Mesenchymal stem cell (in vitro differentiated cells and primary cell): ENCODE measurements around the gene RBP4.

Experiments used
- DNase-seq: peaks from one replicate; pipeline ENCODE4 v3.0.0-alpha.2; 2013
- H2AFZ ChIP-seq: one replicate; pipeline ENCODE4 v1.6.1; 2013; ENCODE audit warnings: low read depth, mild to moderate bottlenecking, control low read depth, inconsistent platforms, low read length, moderate library complexity
- H2AK5ac ChIP-seq: 2 replicates; pipeline ENCODE4 v1.6.1; 2013; ENCODE audit warnings: low read length, moderate library complexity, mild to moderate bottlenecking, inconsistent platforms; ENCODE audit not compliant: severe bottlenecking
- H2BK120ac ChIP-seq: one replicate; pipeline ENCODE4 v1.6.1; 2013; ENCODE audit warnings: low read depth, mild to moderate bottlenecking, inconsistent platforms, low read length, moderate library complexity
- H2BK12ac ChIP-seq, 2 experiments: one replicate each; pipeline ENCODE4 v1.6.1; 2013; ENCODE audit warnings: inconsistent platforms in 2 of 2, low read length in 2 of 2, mild to moderate bottlenecking in 2 of 2, moderate library complexity in 2 of 2, control low read depth in 1 of 2
- H2BK15ac ChIP-seq: one replicate; pipeline ENCODE4 v1.6.1; 2013; ENCODE audit warnings: mild to moderate bottlenecking, low read depth, inconsistent platforms; ENCODE audit not compliant: poor library complexity, severe bottlenecking
- H2BK5ac ChIP-seq: 2 replicates; pipeline ENCODE4 v1.6.1; 2013; ENCODE audit warnings: low read depth, mild to moderate bottlenecking, low read length, control low read depth, inconsistent platforms; ENCODE audit not compliant: poor library complexity, severe bottlenecking
- H3K14ac ChIP-seq, 2 experiments: one replicate each; pipeline ENCODE4 v1.6.1; 2013; ENCODE audit warnings: inconsistent platforms in 2 of 2, low read length in 2 of 2, control low read depth in 1 of 2, mild to moderate bottlenecking in 1 of 2, moderate library complexity in 1 of 2
- H3K18ac ChIP-seq, 2 experiments: one replicate each; pipeline ENCODE4 v1.6.1; 2013; ENCODE audit warnings: inconsistent platforms in 2 of 2, low read length in 2 of 2, control low read depth in 1 of 2, low read depth in 1 of 2, mild to moderate bottlenecking in 1 of 2
- H3K23ac ChIP-seq, 2 experiments: one replicate each; pipeline ENCODE4 v1.6.1; 2013; ENCODE audit warnings: inconsistent platforms in 2 of 2, low read length in 2 of 2, mild to moderate bottlenecking in 2 of 2, moderate library complexity in 2 of 2, control low read depth in 1 of 2
- H3K27ac ChIP-seq: 2 replicates; pipeline ENCODE4 v1.5.1; 2013; ENCODE audit warnings: mild to moderate bottlenecking, moderate library complexity, low read length, control low read depth, inconsistent platforms; ENCODE audit not compliant: poor library complexity, severe bottlenecking
- H3K27me3 ChIP-seq, 2 experiments: 2 replicates each; pipeline versions ENCODE4 v1.6.1 to v1.7.0; 2013; ENCODE audit warnings: low read length in 2 of 2, mild to moderate bottlenecking in 2 of 2, moderate library complexity in 2 of 2, control low read depth in 1 of 2, inconsistent platforms in 1 of 2; ENCODE audit not compliant: control insufficient read depth in 1 of 2, insufficient read depth in 1 of 2
- H3K36me3 ChIP-seq, 2 experiments: 2 replicates each; pipeline versions ENCODE4 v1.6.1 to v1.7.0; 2013; ENCODE audit warnings: low read length in 2 of 2, control low read depth in 1 of 2, inconsistent platforms in 1 of 2, low read depth in 1 of 2, mild to moderate bottlenecking in 1 of 2; ENCODE audit not compliant: insufficient read depth in 2 of 2, control insufficient read depth in 1 of 2
- H3K4ac ChIP-seq, 2 experiments: one replicate each; pipeline ENCODE4 v1.6.1; 2013; ENCODE audit warnings: inconsistent platforms in 2 of 2, low read length in 2 of 2, mild to moderate bottlenecking in 2 of 2, moderate library complexity in 2 of 2, control low read depth in 1 of 2, low read depth in 1 of 2
- H3K4me1 ChIP-seq: 2 replicates; pipeline ENCODE4 v1.6.1; 2013; ENCODE audit warnings: low read depth, low read length, control low read depth; ENCODE audit not compliant: control insufficient read depth, insufficient read depth
- H3K4me2 ChIP-seq: 2 replicates; pipeline ENCODE4 v1.6.1; 2013; ENCODE audit warnings: low read length, mild to moderate bottlenecking, inconsistent platforms; ENCODE audit not compliant: poor library complexity, severe bottlenecking
- H3K4me3 ChIP-seq, 2 experiments: 2 replicates each; pipeline versions ENCODE4 v1.5.1 to v1.7.0; 2013; ENCODE audit warnings: low read length in 2 of 2, mild to moderate bottlenecking in 2 of 2, control low read depth in 1 of 2, low read depth in 1 of 2; ENCODE audit not compliant: insufficient read depth in 1 of 2
- H3K79me1 ChIP-seq: replicated peaks from 2 replicates; pipeline ENCODE4 v1.6.1; 2013; ENCODE audit warnings: mild to moderate bottlenecking, control low read depth, low read length, inconsistent platforms; ENCODE audit not compliant: poor library complexity, severe bottlenecking
- H3K9ac ChIP-seq: 2 replicates; pipeline ENCODE4 v1.7.0; 2013; ENCODE audit warnings: mild to moderate bottlenecking, low read length, moderate library complexity
- H3K9me3 ChIP-seq: 2 replicates; pipeline ENCODE4 v1.7.0; 2013; ENCODE audit warnings: mild to moderate bottlenecking, low read length; ENCODE audit not compliant: control insufficient read depth
- H4K8ac ChIP-seq: one replicate; pipeline ENCODE4 v1.6.1; 2013; ENCODE audit warnings: inconsistent platforms, mild to moderate bottlenecking, low read length, moderate library complexity
- H4K91ac ChIP-seq: one replicate; pipeline ENCODE4 v1.6.1; 2013; ENCODE audit warnings: mild to moderate bottlenecking, low read length, inconsistent platforms
- WGBS: methylation state at CpG from one replicate; pipeline ENCODE4 v1.1.7; 2013; ENCODE audit warnings: mixed read lengths; 5-methylcytosine and 5-hydroxymethylcytosine counted together

Gene RBP4

DNA sequence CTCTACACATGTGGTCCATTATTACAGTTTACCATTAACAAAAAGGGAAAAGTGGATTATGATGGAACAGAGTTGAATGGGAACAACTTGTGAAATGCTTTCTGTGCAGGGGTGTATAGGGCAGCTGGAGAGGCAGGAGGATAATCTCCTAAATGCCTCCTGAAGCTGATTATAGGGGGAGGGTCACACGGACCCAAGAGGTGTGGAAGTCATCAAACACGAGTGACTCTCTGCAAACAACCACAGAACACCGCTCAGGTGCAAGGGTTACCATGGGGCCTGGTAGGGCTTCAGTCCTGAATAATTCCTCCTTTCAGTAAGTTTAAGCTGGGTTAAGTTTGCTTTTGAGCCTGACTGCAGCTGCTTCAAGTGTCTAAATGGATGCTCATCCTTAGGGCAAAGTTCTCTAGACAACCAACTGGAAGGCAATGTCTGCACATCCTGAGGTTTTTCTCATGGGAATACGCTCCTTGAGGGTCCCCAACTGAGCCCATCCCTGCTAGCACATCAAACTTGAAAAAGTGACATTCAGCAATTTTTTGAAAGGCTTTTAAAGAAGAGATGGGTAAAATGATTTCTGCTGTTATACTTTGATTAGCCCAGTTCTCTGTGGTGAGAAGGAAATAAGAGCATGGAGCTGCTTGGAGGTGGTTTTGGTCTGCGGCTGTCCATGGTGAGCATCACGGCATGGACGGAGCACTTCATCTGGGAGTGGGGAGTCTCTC, 13.2 kb upstream of the RBP4 start:
- no peak overlapping the region for H4K8ac ChIP-seq

DNA sequence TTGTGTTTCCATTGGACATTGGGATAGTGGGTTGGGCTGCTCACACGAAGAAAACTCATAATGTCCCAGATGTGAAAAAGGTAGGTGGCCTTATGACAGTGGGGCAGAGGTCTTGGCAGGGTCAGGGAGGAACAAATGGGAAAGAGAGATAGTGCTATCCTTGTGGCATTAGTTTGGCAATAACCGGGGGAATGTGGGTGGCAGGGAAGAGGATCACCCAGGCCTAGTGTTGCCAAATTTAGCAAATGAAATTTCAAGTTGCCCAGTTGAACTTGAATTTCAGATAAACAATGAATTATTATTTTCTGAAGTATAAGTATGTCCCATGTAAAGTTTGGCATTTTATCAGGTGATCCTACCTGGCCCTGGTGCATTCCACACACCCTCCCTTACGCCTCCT, 12.1 kb upstream of the RBP4 start:
- Histone ChIP-seq H2BK120ac (no peak overlapping the region), H2BK15ac (no peak overlapping the region), H4K91ac (no peak overlapping the region), H3K14ac (no peak overlapping the region), H2BK5ac (no peak overlapping the region), H2BK12ac (no peak overlapping the region), H3K9ac (no peak overlapping the region), H2AK5ac (no peak overlapping the region), H3K4me3 (no peak overlapping the region), H3K9me3 (no peaks in the 10 kb centered on the region), H3K27ac (no peak overlapping the region), H3K4ac (no peak overlapping the region), H2AFZ (no peak overlapping the region), H3K23ac (no peak overlapping the region), H3K79me1 (no peaks in the 10 kb centered on the region), H3K36me3 (no peaks in the 10 kb centered on the region), H3K4me2 (no peak overlapping the region), H3K4me1 (no peaks in the 10 kb centered on the region), H3K18ac (no peak overlapping the region), H3K27me3 (peaks cover 4 to 38% of the 10 kb centered on the region in 2 experiments), H4K8ac (no peak overlapping the region)
- WGBS = 73% methylated on average over 3 of the region's 3 CpGs
- DNase-seq = no peak

More for the DNA sequence above, 13.2 kb upstream of the RBP4 start:
- no peaks in the 10 kb centered on the region for H3K79me1 ChIP-seq
- H2BK15ac ChIP-seq = no peak overlapping the region
- H2BK5ac ChIP-seq = peak overlapping the region; percentile 33
- no peak overlapping the region for H2BK12ac ChIP-seq
- H2AFZ ChIP-seq = no peak overlapping the region
- no peak overlapping the region for H3K4me3 ChIP-seq
- H3K4me2 ChIP-seq = no peak overlapping the region
- H3K9ac ChIP-seq = no peak overlapping the region
- peaks cover 4 to 41% of the 10 kb centered on the region in 2 experiments for H3K27me3 ChIP-seq
- no peaks in the 10 kb centered on the region for H3K9me3 ChIP-seq
- DNase-seq = no peak
- WGBS = 86% methylated on average over 7 of the region's 7 CpGs
- H3K4me1 ChIP-seq = no peaks in the 10 kb centered on the region
- H3K18ac ChIP-seq = no peak overlapping the region
- no peak overlapping the region for H3K23ac ChIP-seq
- no peak overlapping the region for H3K14ac ChIP-seq
- H2BK120ac ChIP-seq = no peak overlapping the region
- H4K91ac ChIP-seq = no peak overlapping the region
- H3K4ac ChIP-seq = no peak overlapping the region
- no peaks in the 10 kb centered on the region for H3K36me3 ChIP-seq
- H2AK5ac ChIP-seq = no peak overlapping the region
- no peak overlapping the region for H3K27ac ChIP-seq

DNA sequence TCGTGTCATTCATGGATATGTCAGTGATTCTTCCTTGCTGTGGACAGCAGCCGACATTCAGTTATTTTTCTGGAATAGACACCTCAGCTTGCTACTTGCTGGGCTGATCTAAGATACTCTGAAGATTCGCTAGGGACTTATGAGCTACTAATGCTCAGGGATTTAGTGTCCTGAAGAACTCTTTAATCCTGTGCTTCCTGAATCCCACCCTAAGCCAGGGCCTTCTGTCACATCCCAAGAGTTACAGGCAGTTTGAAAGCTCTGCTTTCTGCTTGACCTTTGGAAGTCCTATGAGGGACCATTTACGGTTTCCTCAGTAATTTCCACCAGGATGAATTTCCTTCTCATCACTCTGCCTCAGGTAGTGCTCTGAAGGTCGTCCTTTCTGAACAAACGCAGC, 11.3 kb upstream of the RBP4 start, which contains the start of gene PDE6C:
Gene PDE6C (plus strand): TSS at position 227 of the 400 bp plus-strand sequence. CDS start 189 bp downstream, outside the sequence.
- Histone ChIP-seq H4K91ac (no peak within 1 kb of the TSS), H3K18ac (no peak within 1 kb of the TSS)
- 76% methylated on average over 6 of the region's 6 CpGs for WGBS

DNA sequence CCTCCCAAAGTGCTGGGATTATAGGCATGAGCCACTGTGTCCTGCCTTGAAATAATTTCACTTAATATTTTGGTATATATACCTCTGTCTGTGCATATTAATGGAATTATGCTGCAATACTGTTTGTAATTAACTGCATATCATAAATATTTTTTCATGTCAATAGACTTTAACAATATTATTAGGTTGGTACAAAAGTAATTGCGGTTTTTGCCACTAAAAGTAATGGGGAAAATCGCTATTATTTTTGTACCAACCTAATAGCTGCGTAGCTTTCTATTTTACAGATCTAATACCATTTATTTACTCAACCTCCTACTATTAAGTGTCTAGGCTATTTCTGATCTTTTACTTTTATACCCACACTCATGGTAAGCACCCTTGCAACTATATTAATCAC, 7.4 kb upstream of the RBP4 start:
- Histone ChIP-seq H3K14ac (no peak overlapping the region), H3K23ac (no peak overlapping the region), H3K4ac (no peak overlapping the region), H4K8ac (no peak overlapping the region), H3K27ac (no peak overlapping the region), H2BK5ac (no peak overlapping the region), H3K4me2 (no peak overlapping the region), H3K79me1 (no peaks in the 10 kb centered on the region), H2BK12ac (no peak overlapping the region), H2BK120ac (no peak overlapping the region), H3K27me3 (peaks cover 0 to 47% of the 10 kb centered on the region in 2 experiments), H3K4me1 (peaks cover 3% of the 10 kb centered on the region), H3K4me3 (no peak overlapping the region), H3K9ac (no peak overlapping the region), H3K18ac (no peak overlapping the region), H2AK5ac (no peak overlapping the region), H2BK15ac (no peak overlapping the region), H3K36me3 (no peaks in the 10 kb centered on the region), H4K91ac (no peak overlapping the region), H2AFZ (no peak overlapping the region), H3K9me3 (peaks cover 4% of the 10 kb centered on the region)
- DNase-seq = no peak
- 96% methylated on average over 3 of the region's 3 CpGs for WGBS

More for the DNA sequence above, 11.3 kb upstream of the RBP4 start, which contains the start of gene PDE6C:
- H3K14ac ChIP-seq = no peak within 1 kb of the TSS
- H3K27ac ChIP-seq = no peak within 1 kb of the TSS
- no peak within 1 kb of the TSS for H4K8ac ChIP-seq
- H3K9me3 ChIP-seq = peaks cover 2% of the 10 kb centered on the region
- H2BK120ac ChIP-seq = no peak within 1 kb of the TSS
- H2BK12ac ChIP-seq = no peak within 1 kb of the TSS
- H3K36me3 ChIP-seq = no peaks in the 10 kb centered on the region
- H3K4me3 ChIP-seq = no peak within 1 kb of the TSS
- H3K23ac ChIP-seq = no peak within 1 kb of the TSS
- DNase-seq = no peak
- no peak within 1 kb of the TSS for H2BK15ac ChIP-seq
- H3K4me1 ChIP-seq = no peaks in the 10 kb centered on the region
- no peak within 1 kb of the TSS for H2AK5ac ChIP-seq
- H3K4ac ChIP-seq = no peak within 1 kb of the TSS
- H3K4me2 ChIP-seq = no peak within 1 kb of the TSS
- no peak within 1 kb of the TSS for H3K9ac ChIP-seq
- no peak within 1 kb of the TSS for H2BK5ac ChIP-seq
- H2AFZ ChIP-seq = no peak within 1 kb of the TSS
- H3K79me1 ChIP-seq = no peaks in the 10 kb centered on the region
- peaks cover 4 to 31% of the 10 kb centered on the region in 2 experiments for H3K27me3 ChIP-seq
